Esophagus muscularis mucosa (tissue), 3 donors: ENCODE measurements around the gene SLC12A7.

ENCODE experiments used
- POLR2A ChIP-seq: fragments of 450-650 bp; IDR thresholded peaks from one replicate; pipeline ENCODE4 v1.6.1; 2017; ENCODE audit warnings: antibody characterized with exemption, moderate library complexity, mild to moderate bottlenecking, low read depth
- POLR2AphosphoS5 ChIP-seq, 2 donors: sonication (generic); formaldehyde crosslinking; IDR thresholded peaks; one replicate each; pipeline ENCODE4 v1.6.1; 2017; ENCODE audit warnings: antibody characterized with exemption in 2 of 2
- TF ChIP-seq, protein P1 (sequence below), 3 experiments: fragments of 200-600 bp in 2 of 3; fragments of 450-650 bp in 1 of 3; sonication (generic) in 2 of 3; IDR thresholded peaks; one replicate each; pipeline ENCODE4 v1.5.1; 2017 to 2019; ENCODE audit warnings: antibody characterized with exemption in 3 of 3, mild to moderate bottlenecking in 2 of 3, moderate library complexity in 1 of 3

DNA sequence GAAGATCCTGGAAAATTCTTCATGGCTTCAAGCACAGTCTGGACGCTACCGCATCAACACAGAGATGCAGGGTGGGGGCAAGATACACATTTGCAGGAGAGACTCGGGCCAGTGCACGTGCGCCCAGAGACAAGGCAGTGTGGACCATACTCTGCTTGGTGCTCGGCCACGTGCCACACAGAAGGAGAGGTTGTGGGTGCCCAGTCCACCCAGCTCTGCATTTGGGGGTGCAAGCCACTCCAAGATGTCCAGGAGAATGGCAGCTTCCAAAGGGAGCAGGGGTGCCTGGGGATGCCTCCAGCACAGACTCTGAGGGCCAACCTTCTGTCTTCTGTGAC lies 99.0 kb downstream of the SLC12A7 start:
- TF ChIP-seq, protein P1, sequence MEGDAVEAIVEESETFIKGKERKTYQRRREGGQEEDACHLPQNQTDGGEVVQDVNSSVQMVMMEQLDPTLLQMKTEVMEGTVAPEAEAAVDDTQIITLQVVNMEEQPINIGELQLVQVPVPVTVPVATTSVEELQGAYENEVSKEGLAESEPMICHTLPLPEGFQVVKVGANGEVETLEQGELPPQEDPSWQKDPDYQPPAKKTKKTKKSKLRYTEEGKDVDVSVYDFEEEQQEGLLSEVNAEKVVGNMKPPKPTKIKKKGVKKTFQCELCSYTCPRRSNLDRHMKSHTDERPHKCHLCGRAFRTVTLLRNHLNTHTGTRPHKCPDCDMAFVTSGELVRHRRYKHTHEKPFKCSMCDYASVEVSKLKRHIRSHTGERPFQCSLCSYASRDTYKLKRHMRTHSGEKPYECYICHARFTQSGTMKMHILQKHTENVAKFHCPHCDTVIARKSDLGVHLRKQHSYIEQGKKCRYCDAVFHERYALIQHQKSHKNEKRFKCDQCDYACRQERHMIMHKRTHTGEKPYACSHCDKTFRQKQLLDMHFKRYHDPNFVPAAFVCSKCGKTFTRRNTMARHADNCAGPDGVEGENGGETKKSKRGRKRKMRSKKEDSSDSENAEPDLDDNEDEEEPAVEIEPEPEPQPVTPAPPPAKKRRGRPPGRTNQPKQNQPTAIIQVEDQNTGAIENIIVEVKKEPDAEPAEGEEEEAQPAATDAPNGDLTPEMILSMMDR (IDR thresholded peaks at IDR 0.05), result no peak
- TF ChIP-seq POLR2AphosphoS5 (IDR thresholded peaks at IDR 0.05) (no peak), POLR2A (no peak)
